GM12878 (cell line): Measurements from ENCODE around the gene PIEZO2.

Experiments
- CBFB ChIP-seq: IDR thresholded peaks from 2 replicates; pipeline ENCODE4 v1.6.1; 2016; ENCODE audit warnings: antibody characterized with exemption, low read depth
- CEBPB ChIP-seq, 2 experiments: fragments of 150-350 bp in 1 of 2; IDR thresholded peaks; 2 replicates each; pipeline ENCODE4 v1.6.1; 2012 to 2014; ENCODE audit warnings: low read depth in 2 of 2, low read length in 2 of 2, borderline replicate concordance in 1 of 2, inconsistent platforms in 1 of 2
- CHD2 ChIP-seq: IDR thresholded peaks from 2 replicates; pipeline ENCODE4 v1.6.1; 2011; ENCODE audit warnings: low read depth, low read length, improper control_type of control experiment, borderline replicate concordance
- CTCF ChIP-seq, 3 experiments: IDR thresholded peaks in 2 of 3; conservative IDR thresholded peaks in 1 of 3; 2 replicates each; pipeline ENCODE4 v1.5.1; 2011; ENCODE audit warnings: low read depth in 3 of 3, low read length in 3 of 3, mild to moderate bottlenecking in 3 of 3, control low read depth in 2 of 3, moderate library complexity in 2 of 3, inconsistent platforms in 1 of 3, mixed read lengths in 1 of 3; ENCODE audit not compliant: control insufficient read depth in 2 of 3, insufficient read depth in 1 of 3; ENCODE audit errors: extremely low read depth in 1 of 3
- FOS ChIP-seq: IDR thresholded peaks from 3 replicates; pipeline ENCODE4 v1.6.1; 2011; ENCODE audit warnings: borderline replicate concordance; ENCODE audit not compliant: insufficient read length; ENCODE audit errors: extremely low read depth
- PBX3 ChIP-seq: IDR thresholded peaks from 2 replicates; pipeline ENCODE4 v1.6.1; 2011; ENCODE audit warnings: mild to moderate bottlenecking, low read depth, low read length, moderate library complexity; ENCODE audit not compliant: insufficient replicate concordance
- RAD21 ChIP-seq: IDR thresholded peaks from 2 replicates; pipeline ENCODE4 v1.6.1; 2011; ENCODE audit warnings: mild to moderate bottlenecking, low read depth, low read length, moderate library complexity; ENCODE audit not compliant: insufficient read depth

GRCh38 chr18:11162889-11163288 is 13.5 kb upstream of the PIEZO2 start:
- no peak for TF ChIP-seq CBFB
- no peak for TF ChIP-seq CEBPB (IDR thresholded peaks at IDR 0.05; ENCODE audit: borderline replicate concordance in 1 of 2, low read depth in 2 of 2, low read length in 2 of 2)
- TF ChIP-seq PBX3 = no peak
- TF ChIP-seq FOS = no peak
- no peak for TF ChIP-seq CTCF (IDR thresholded peaks at IDR 0.05 in 2 of 3, conservative IDR thresholded peaks at IDR 0.05 in 1 of 3; ENCODE audit: control insufficient read depth in 2 of 3, extremely low read depth in 1 of 3, insufficient read depth in 1 of 3, low read depth in 3 of 3, low read length in 3 of 3)
- TF ChIP-seq CHD2 = no peak
- no peak for TF ChIP-seq RAD21
